Neuronal stem cell (in vitro differentiated cells): ENCODE data around the gene LST1.

Source experiments
- DNase-seq: peaks from one replicate; pipeline ENCODE4 v3.0.0-alpha.2; 2013; ENCODE audit warnings: low spot score
- H2AFZ ChIP-seq: one replicate; pipeline ENCODE4 v1.6.1; 2013; ENCODE audit warnings: mild to moderate bottlenecking, low read length, inconsistent platforms
- H2AK5ac ChIP-seq: 2 replicates; pipeline ENCODE4 v1.6.1; 2013; ENCODE audit warnings: low read depth, mild to moderate bottlenecking, inconsistent platforms, low read length, moderate library complexity, mixed read lengths
- H2BK120ac ChIP-seq: 2 replicates; pipeline ENCODE4 v1.6.1; 2013; ENCODE audit warnings: low read depth, mild to moderate bottlenecking, inconsistent platforms, low read length, moderate library complexity, mixed read lengths
- H2BK12ac ChIP-seq: one replicate; pipeline ENCODE4 v1.6.1; 2013; ENCODE audit warnings: low read length, inconsistent platforms
- H2BK15ac ChIP-seq: 2 replicates; pipeline ENCODE4 v1.6.1; 2013; ENCODE audit warnings: mild to moderate bottlenecking, low read length, inconsistent platforms, mixed read lengths
- H2BK5ac ChIP-seq: one replicate; pipeline ENCODE4 v1.6.1; 2013; ENCODE audit warnings: inconsistent platforms, mild to moderate bottlenecking, low read length, moderate library complexity
- H3K14ac ChIP-seq: one replicate; pipeline ENCODE4 v1.6.1; 2013; ENCODE audit warnings: low read length, inconsistent platforms
- H3K18ac ChIP-seq: 2 replicates; pipeline ENCODE4 v1.6.1; 2013; ENCODE audit warnings: low read length, inconsistent platforms
- H3K23ac ChIP-seq: 2 replicates; pipeline ENCODE4 v1.6.1; 2013; ENCODE audit warnings: low read depth, mild to moderate bottlenecking, mixed read lengths, low read length, inconsistent platforms; ENCODE audit not compliant: poor library complexity
- H3K27ac ChIP-seq: replicated peaks from 3 replicates; pipeline ENCODE4 v1.5.1; 2013; ENCODE audit warnings: low read length, inconsistent platforms
- H3K27me3 ChIP-seq, 3 experiments: 2 replicates each; pipeline ENCODE4 v1.6.1; 2013; ENCODE audit warnings: low read length in 3 of 3, mild to moderate bottlenecking in 2 of 3, inconsistent platforms in 1 of 3, low read depth in 1 of 3, mixed read lengths in 1 of 3, moderate library complexity in 1 of 3; ENCODE audit not compliant: control insufficient read depth in 3 of 3, insufficient read depth in 3 of 3
- H3K36me3 ChIP-seq, 2 donors: replicated peaks in 1 of 2; 2 replicates each; pipeline ENCODE4 v1.6.1; 2013; ENCODE audit warnings: low read length in 2 of 2; ENCODE audit not compliant: control insufficient read depth in 2 of 2, insufficient read depth in 2 of 2
- H3K4ac ChIP-seq: 2 replicates; pipeline ENCODE4 v1.6.1; 2013; ENCODE audit warnings: inconsistent platforms, mild to moderate bottlenecking, low read length, moderate library complexity
- H3K4me1 ChIP-seq, 2 donors: 1 replicate in 1 of 2; 2 replicates in 1 of 2; pipeline ENCODE4 v1.6.1; 2013; ENCODE audit warnings: low read length in 2 of 2, low read depth in 1 of 2; ENCODE audit not compliant: control insufficient read depth in 2 of 2, insufficient read depth in 1 of 2
- H3K4me2 ChIP-seq: one replicate; pipeline ENCODE4 v1.6.1; 2013; ENCODE audit warnings: mild to moderate bottlenecking, low read length, inconsistent platforms; ENCODE audit not compliant: insufficient read depth, poor library complexity, severe bottlenecking
- H3K4me3 ChIP-seq, 2 donors: 2 replicates each; pipeline ENCODE4 v1.5.1; 2013; ENCODE audit warnings: low read length in 2 of 2, mild to moderate bottlenecking in 2 of 2, inconsistent platforms in 1 of 2, moderate library complexity in 1 of 2
- H3K79me1 ChIP-seq: one replicate; pipeline ENCODE4 v1.6.1; 2013; ENCODE audit warnings: low read depth, mild to moderate bottlenecking, inconsistent platforms, low read length, moderate library complexity
- H3K9ac ChIP-seq: one replicate; pipeline ENCODE4 v1.6.1; 2013; ENCODE audit warnings: mild to moderate bottlenecking, low read depth, low read length, inconsistent platforms; ENCODE audit not compliant: poor library complexity
- H3K9me3 ChIP-seq, 2 donors: replicated peaks in 1 of 2; 2 replicates each; pipeline versions ENCODE3 to v1.6.1; 2013; ENCODE audit warnings: low read length in 2 of 2, mild to moderate bottlenecking in 2 of 2, inconsistent platforms in 1 of 2, low read depth in 1 of 2, mixed read lengths in 1 of 2, moderate library complexity in 1 of 2; ENCODE audit not compliant: control insufficient read depth in 2 of 2, insufficient read depth in 1 of 2
- H4K8ac ChIP-seq: one replicate; pipeline ENCODE4 v1.6.1; 2013; ENCODE audit warnings: low read depth, mild to moderate bottlenecking, inconsistent platforms, low read length, moderate library complexity
- H4K91ac ChIP-seq: one replicate; pipeline ENCODE4 v1.6.1; 2013; ENCODE audit warnings: low read length, low read depth, mild to moderate bottlenecking, inconsistent platforms; ENCODE audit not compliant: poor library complexity
- WGBS, 2 donors: extraction: QIAGEN DNeasy Blood & Tissue Kit; methylation state at CpG; one replicate each; pipeline ENCODE4 v1.1.7; 2013; ENCODE audit warnings: missing lambda C conversion rate in 2 of 2, mixed read lengths in 1 of 2; ENCODE audit not compliant: insufficient read length in 2 of 2, insufficient replicate concordance in 1 of 2; ENCODE audit errors: extremely low coverage in 2 of 2; 5-methylcytosine and 5-hydroxymethylcytosine counted together

The LST1 gene

DNA sequence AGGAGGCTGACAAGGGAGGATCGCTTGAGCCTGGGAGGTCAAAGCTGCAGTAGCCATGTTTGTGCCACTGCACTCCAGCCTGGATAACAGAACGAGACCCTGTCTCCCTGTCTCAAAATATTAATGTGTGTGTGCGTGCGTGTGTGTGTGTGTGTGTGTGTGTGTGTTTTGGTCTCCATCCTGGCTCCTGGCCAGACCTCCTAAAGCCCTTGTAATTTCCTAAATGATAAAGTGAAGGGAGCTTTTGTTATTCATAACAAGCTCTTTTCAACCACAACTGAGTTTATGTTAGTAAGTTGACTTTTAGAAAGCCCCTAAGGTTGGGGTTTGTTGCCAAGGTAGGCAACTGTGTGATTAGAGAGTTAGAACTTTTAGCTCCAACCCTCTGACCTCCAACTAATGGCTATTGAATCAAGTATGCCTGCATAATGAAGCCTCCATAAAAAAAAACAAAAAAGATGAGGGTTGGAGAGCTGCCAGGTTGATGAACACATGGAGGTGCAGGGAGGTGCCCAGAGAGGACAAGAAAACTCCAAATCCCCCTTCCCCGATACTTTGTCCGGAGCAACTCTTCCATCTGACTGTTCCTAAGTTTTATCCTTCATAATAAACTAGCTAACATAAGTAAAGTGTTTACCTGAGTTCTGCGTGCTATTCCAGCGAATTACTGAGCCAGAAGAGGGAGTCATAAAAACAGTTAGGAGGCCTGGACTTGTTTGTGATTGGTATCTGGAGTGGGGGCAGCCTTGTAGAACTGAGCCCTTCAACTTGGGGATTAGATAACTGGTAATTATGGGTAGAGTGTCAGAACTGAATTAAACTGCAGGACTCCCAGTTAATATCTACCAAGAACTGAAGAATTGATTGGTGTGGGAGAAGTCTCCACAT is 23.7 kb downstream of the LST1 start:
- Histone ChIP-seq H3K27ac (no peak overlapping the region), H3K79me1 (no peaks in the 10 kb centered on the region), H3K18ac (no peak overlapping the region), H4K8ac (no peak overlapping the region), H3K4ac (no peak overlapping the region), H2BK12ac (no peak overlapping the region), H3K4me1 (no peaks in the 10 kb centered on the region), H2AK5ac (no peak overlapping the region), H3K9me3 (no peaks in the 10 kb centered on the region), H2AFZ (no peak overlapping the region), H3K23ac (no peak overlapping the region), H3K9ac (no peak overlapping the region), H4K91ac (no peak overlapping the region), H3K14ac (no peak overlapping the region), H2BK5ac (no peak overlapping the region), H2BK15ac (no peak overlapping the region), H3K4me2 (no peak overlapping the region), H2BK120ac (no peak overlapping the region), H3K4me3 (no peak overlapping the region), H3K36me3 (no peaks in the 10 kb centered on the region), H3K27me3 (no peaks in the 10 kb centered on the region)
- DNase-seq = no peak
- no CpG with 5 or more reads among the region's 8 CpGs for WGBS, 2 donors

DNA sequence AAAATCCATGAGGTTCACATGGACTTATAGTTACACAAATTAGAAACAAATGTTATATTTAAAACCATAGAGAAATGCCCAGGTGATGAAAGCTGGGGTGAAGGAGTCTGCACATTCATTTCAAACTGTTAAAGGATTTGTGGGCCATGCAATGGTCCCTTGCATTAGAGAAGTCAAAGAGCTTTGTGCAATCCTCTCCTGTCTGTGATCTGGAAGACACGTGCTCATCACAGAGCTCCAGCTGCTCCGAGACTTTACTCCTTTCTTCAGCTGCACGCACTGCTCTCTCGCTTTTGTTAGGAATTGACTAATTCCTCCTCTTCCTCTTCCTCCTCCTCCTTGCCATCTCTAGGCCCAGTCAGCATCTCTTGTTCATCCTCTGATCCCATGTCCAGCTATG is 24.9 kb downstream of the LST1 start:
- no peak overlapping the region for H2BK5ac ChIP-seq
- no peak overlapping the region for H3K9ac ChIP-seq
- no peak overlapping the region for H2BK120ac ChIP-seq
- H4K8ac ChIP-seq = no peak overlapping the region
- no peak overlapping the region for H3K27ac ChIP-seq
- H3K36me3 ChIP-seq = no peaks in the 10 kb centered on the region
- H3K4me1 ChIP-seq = peaks cover under 1 to 9% of the 10 kb centered on the region in 2 donors
- no peak for DNase-seq
- H3K18ac ChIP-seq = no peak overlapping the region
- no peak overlapping the region for H2AK5ac ChIP-seq
- H3K4me2 ChIP-seq = no peak overlapping the region
- no peak overlapping the region for H2BK12ac ChIP-seq
- peak overlapping the region; percentile 41 for H2AFZ ChIP-seq
- no peak overlapping the region for H3K14ac ChIP-seq
- no peak overlapping the region for H2BK15ac ChIP-seq
- H3K79me1 ChIP-seq = no peaks in the 10 kb centered on the region
- H3K23ac ChIP-seq = no peak overlapping the region
- H4K91ac ChIP-seq = no peak overlapping the region
- no peak overlapping the region for H3K4ac ChIP-seq
- no peaks in the 10 kb centered on the region for H3K9me3 ChIP-seq
- WGBS, 2 donors = no CpG with 5 or more reads among the region's 4 CpGs
- no peak overlapping the region for H3K4me3 ChIP-seq
- no peaks in the 10 kb centered on the region for H3K27me3 ChIP-seq

DNA sequence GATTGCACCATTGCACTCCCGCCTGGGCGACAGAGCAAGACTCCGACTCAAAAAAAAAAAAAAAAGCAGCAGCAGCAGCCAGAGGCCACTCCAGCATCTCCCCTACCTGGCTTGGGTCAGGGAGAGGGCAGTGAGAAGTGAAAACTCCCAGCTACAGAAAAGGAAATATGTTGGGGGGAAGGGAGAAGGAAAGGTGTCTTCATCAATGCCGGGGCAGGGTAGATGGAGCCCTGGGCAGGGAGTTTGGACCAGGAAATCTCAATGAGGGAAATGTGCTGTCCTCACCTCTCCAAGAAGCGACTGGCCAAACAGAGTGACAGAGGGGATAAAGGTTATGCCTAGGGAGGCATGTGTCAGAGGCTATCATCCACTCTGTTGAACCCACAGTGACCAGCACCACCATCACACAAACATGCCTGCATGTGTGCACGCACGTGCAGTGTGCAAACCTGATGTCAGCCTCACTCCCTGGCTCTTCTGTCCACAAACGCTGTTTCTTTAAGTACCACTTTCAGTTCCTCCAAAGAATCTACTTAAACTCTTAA is 28.1 kb downstream of the LST1 start:
- no CpG with 5 or more reads among the region's 8 CpGs for WGBS, 2 donors
- H3K18ac ChIP-seq = no peak overlapping the region
- H3K27ac ChIP-seq = no peak overlapping the region
- no peaks in the 10 kb centered on the region for H3K79me1 ChIP-seq
- H2AK5ac ChIP-seq = no peak overlapping the region
- H3K4me1 ChIP-seq = peaks cover 2 to 9% of the 10 kb centered on the region in 2 donors
- no peak overlapping the region for H3K4me3 ChIP-seq
- H3K9ac ChIP-seq = no peak overlapping the region
- no peak overlapping the region for H2BK15ac ChIP-seq
- no peak overlapping the region for H3K14ac ChIP-seq
- H3K4ac ChIP-seq = no peak overlapping the region
- no peak overlapping the region for H4K91ac ChIP-seq
- H3K36me3 ChIP-seq = no peaks in the 10 kb centered on the region
- H3K4me2 ChIP-seq = no peak overlapping the region
- H2AFZ ChIP-seq = no peak overlapping the region
- no peak overlapping the region for H2BK120ac ChIP-seq
- H3K27me3 ChIP-seq = no peaks in the 10 kb centered on the region
- no peak overlapping the region for H2BK12ac ChIP-seq
- H3K9me3 ChIP-seq = no peaks in the 10 kb centered on the region
- H4K8ac ChIP-seq = no peak overlapping the region
- H2BK5ac ChIP-seq = no peak overlapping the region
- H3K23ac ChIP-seq = no peak overlapping the region
- DNase-seq = no peak

DNA sequence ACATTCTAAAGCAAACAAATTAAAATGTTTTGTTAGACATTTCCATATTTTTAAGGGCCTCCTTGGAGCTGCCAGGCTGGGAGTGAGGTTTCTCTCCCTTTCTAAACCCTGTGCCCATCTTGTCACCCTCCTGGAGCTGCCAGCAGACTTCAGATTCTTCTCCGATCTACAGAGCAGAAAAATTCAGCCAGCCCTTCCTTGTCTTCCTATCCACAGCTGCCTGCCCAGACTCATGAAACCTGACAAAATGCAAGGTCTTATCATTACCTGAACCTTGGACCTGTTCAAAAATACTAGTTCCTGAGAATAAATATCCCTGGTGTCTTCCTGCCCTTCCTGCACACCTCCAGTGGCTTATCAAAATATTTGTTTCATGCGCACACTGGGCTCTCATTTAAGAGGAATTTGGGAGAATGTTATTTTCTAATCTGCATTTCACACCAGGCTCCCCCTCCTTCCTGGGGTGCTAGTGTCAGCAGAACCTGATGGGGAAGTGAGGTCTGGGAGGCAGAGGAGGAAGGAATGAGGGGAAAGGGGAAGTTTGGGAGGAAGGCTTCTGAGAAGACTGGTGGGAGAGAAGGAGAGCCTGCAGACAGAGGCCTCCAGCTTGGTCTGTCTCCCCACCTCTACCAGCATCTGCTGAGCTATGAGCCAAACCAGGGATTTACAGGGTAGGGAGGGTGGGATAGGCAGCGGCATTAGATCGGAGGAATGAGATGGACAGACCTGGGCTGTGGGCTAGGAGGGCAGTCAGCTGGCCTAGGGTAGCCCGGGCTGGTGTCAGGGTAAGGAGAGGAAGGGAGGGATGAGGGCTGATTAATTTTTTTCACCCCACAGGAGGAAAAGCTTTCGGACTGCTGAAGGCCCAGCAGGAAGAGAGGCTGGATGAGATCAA is 28.9 kb downstream of the LST1 start, which contains the start of gene AIF1:
Gene AIF1 (plus strand): TSS at position 551 of the 895 bp plus-strand sequence. CDS start 96 bp downstream, at position 647.
- no peaks in the 10 kb centered on the region for H3K36me3 ChIP-seq
- H2BK12ac ChIP-seq = no peak within 1 kb of the TSS
- H3K14ac ChIP-seq = no peak within 1 kb of the TSS
- H3K23ac ChIP-seq = no peak within 1 kb of the TSS
- H3K79me1 ChIP-seq = no peaks in the 10 kb centered on the region
- H3K4me1 ChIP-seq = peaks cover 2 to 11% of the 10 kb centered on the region in 2 donors
- peak within 1 kb of the TSS; percentile 51 for H2BK120ac ChIP-seq
- no peak within 1 kb of the TSS for H3K9ac ChIP-seq
- H2BK15ac ChIP-seq = no peak within 1 kb of the TSS
- H3K27me3 ChIP-seq = no peaks in the 10 kb centered on the region
- H3K9me3 ChIP-seq = no peaks in the 10 kb centered on the region
- no peak for DNase-seq
- H3K4ac ChIP-seq = no peak within 1 kb of the TSS
- no peak within 1 kb of the TSS for H4K8ac ChIP-seq
- no peak within 1 kb of the TSS for H3K4me2 ChIP-seq
- no peak within 1 kb of the TSS for H4K91ac ChIP-seq
- H3K18ac ChIP-seq = peak within 1 kb of the TSS; percentile 13
- no peak within 1 kb of the TSS for H2BK5ac ChIP-seq
- WGBS, 2 donors = no CpG with 5 or more reads among the region's 6 CpGs
- peak within 1 kb of the TSS; percentile 27 for H2AFZ ChIP-seq
- H3K27ac ChIP-seq = no peak within 1 kb of the TSS
- H2AK5ac ChIP-seq = no peak within 1 kb of the TSS
- H3K4me3 ChIP-seq = no peak within 1 kb of the TSS
